CD14-positive monocyte (primary cell): ENCODE data around the gene INS. TPM values are rescaled to one million over a fixed set of nuclear protein-coding genes. Genes with fewer than 3 reads are reported as not detected.

ENCODE experiments used
- DNase-seq, 3 donors: peaks; one replicate each; pipeline ENCODE4 v3.0.0-alpha.2; 2011 to 2022
- H2AFZ ChIP-seq: 2 replicates; pipeline ENCODE4 v1.6.0; 2012; ENCODE audit warnings: mild to moderate bottlenecking, low read depth, low read length, inconsistent platforms; ENCODE audit not compliant: insufficient read depth, poor library complexity, severe bottlenecking
- H3K27ac ChIP-seq, 2 donors: 1 replicate in 1 of 2; 2 replicates in 1 of 2; pipeline ENCODE4 v1.5.1; 2012 to 2013; ENCODE audit warnings: low read length in 2 of 2, control low read depth in 1 of 2, inconsistent platforms in 1 of 2, low read depth in 1 of 2, mild to moderate bottlenecking in 1 of 2
- H3K27me3 ChIP-seq, 2 donors: one replicate each; pipeline versions ENCODE4 v1.6.0 to v1.6.1; 2011 to 2013; ENCODE audit warnings: low read length in 2 of 2; ENCODE audit not compliant: control insufficient read depth in 2 of 2, insufficient read depth in 2 of 2
- H3K36me3 ChIP-seq, 2 donors: replicated peaks in 1 of 2; 1 replicate in 1 of 2; 2 replicates in 1 of 2; pipeline versions ENCODE4 v1.5.1 to v1.6.1; 2012 to 2013; ENCODE audit warnings: low read length in 2 of 2, control low read depth in 1 of 2, inconsistent platforms in 1 of 2, mild to moderate bottlenecking in 1 of 2; ENCODE audit not compliant: insufficient read depth in 2 of 2, control insufficient read depth in 1 of 2
- H3K4me1 ChIP-seq, 2 donors: 1 replicate in 1 of 2; 2 replicates in 1 of 2; pipeline versions ENCODE4 v1.5.1 to v1.6.1; 2012 to 2013; ENCODE audit warnings: low read length in 2 of 2, control low read depth in 1 of 2, inconsistent platforms in 1 of 2, mild to moderate bottlenecking in 1 of 2, moderate library complexity in 1 of 2; ENCODE audit not compliant: insufficient read depth in 2 of 2, control insufficient read depth in 1 of 2
- H3K4me2 ChIP-seq: replicated peaks from 2 replicates; pipeline ENCODE3; 2012; ENCODE audit warnings: low read length, moderate library complexity, mild to moderate bottlenecking; ENCODE audit not compliant: poor library complexity, severe bottlenecking; ENCODE audit errors: extremely low read depth
- H3K4me3 ChIP-seq, 3 experiments: fragments of 200-600 bp in 1 of 3; sonication (generic) in 1 of 3; replicated peaks in 1 of 3; 1 replicate in 2 of 3; 2 replicates in 1 of 3; pipeline ENCODE4 v1.5.1; 2011 to 2013; ENCODE audit warnings: low read length in 3 of 3, mild to moderate bottlenecking in 3 of 3, control low read depth in 2 of 3, low read depth in 2 of 3, inconsistent platforms in 1 of 3, moderate library complexity in 1 of 3
- H3K79me2 ChIP-seq: 2 replicates; pipeline ENCODE4 v1.6.0; 2012; ENCODE audit warnings: mild to moderate bottlenecking, control low read depth, inconsistent platforms, low read length, moderate library complexity; ENCODE audit not compliant: insufficient read depth
- H3K9ac ChIP-seq: 2 replicates; pipeline ENCODE4 v1.6.0; 2017; ENCODE audit warnings: low read length, mild to moderate bottlenecking; ENCODE audit not compliant: insufficient read depth, poor library complexity, severe bottlenecking
- H3K9me3 ChIP-seq, 2 donors: replicated peaks in 1 of 2; 1 replicate in 1 of 2; 2 replicates in 1 of 2; pipeline versions ENCODE4 v1.5.1 to v1.6.1; 2012 to 2013; ENCODE audit warnings: low read length in 2 of 2, control low read depth in 1 of 2; ENCODE audit not compliant: control insufficient read depth in 1 of 2, insufficient read depth in 1 of 2
- H4K20me1 ChIP-seq: 2 replicates; pipeline ENCODE4 v1.6.0; 2012; ENCODE audit warnings: mild to moderate bottlenecking, low read length, control low read depth, moderate library complexity; ENCODE audit not compliant: insufficient read depth
- H3K27ac Mint-ChIP-seq, 7 donors: one replicate each; pipeline ENCODE4 v1.8.0; 2020; ENCODE audit warnings: mild to moderate bottlenecking in 7 of 7, mixed read lengths in 7 of 7, moderate library complexity in 6 of 7, inconsistent platforms in 2 of 7
- H3K27me3 Mint-ChIP-seq, 3 donors: one replicate each; pipeline ENCODE4 v1.8.0; 2021 to 2022; ENCODE audit warnings: low read depth in 3 of 3, mild to moderate bottlenecking in 3 of 3, mixed read lengths in 3 of 3, moderate library complexity in 3 of 3, inconsistent platforms in 1 of 3
- H3K36me3 Mint-ChIP-seq, 2 donors: one replicate each; pipeline ENCODE4 v1.8.0; 2020; ENCODE audit warnings: mixed read lengths in 2 of 2, inconsistent platforms in 1 of 2, mild to moderate bottlenecking in 1 of 2
- H3K4me1 Mint-ChIP-seq: one replicate; pipeline ENCODE4 v1.8.0; 2020; ENCODE audit warnings: mild to moderate bottlenecking, mixed read lengths
- H3K4me3 Mint-ChIP-seq, 2 donors: one replicate each; pipeline ENCODE4 v1.8.0; 2020; ENCODE audit warnings: mild to moderate bottlenecking in 2 of 2, mixed read lengths in 2 of 2, moderate library complexity in 1 of 2
- H3K9me3 Mint-ChIP-seq, 7 donors: one replicate each; pipeline ENCODE4 v1.8.0; 2020 to 2022; ENCODE audit warnings: mixed read lengths in 7 of 7, mild to moderate bottlenecking in 6 of 7, moderate library complexity in 6 of 7, inconsistent platforms in 2 of 7
- CTCF ChIP-seq: fragments of 200-600 bp; IDR thresholded peaks from one replicate; pipeline ENCODE4 v1.8.0; 2022; ENCODE audit warnings: antibody characterized with exemption, mild to moderate bottlenecking
- WGBS: methylation state at CpG from one replicate; pipeline ENCODE4 v1.1.5; 2013; ENCODE audit warnings: missing lambda C conversion rate; ENCODE audit not compliant: insufficient coverage; 5-methylcytosine and 5-hydroxymethylcytosine counted together
- intact Hi-C, 2 donors: fragments of 100-400 bp; cut with micrococcal nuclease; formaldehyde crosslinking; loops; one replicate each; pipeline versions ENCODE4 v1.15.0 to v1.15.1; 2023
- polyA plus RNA-seq, 3 donors: library from polyadenylated mRNA; depleted of rRNA in 1 of 3; unstranded in 2 of 3; stranded (reverse) in 1 of 3; fragments of 300-500 nt in 2 of 3; fragments of >200 nt in 1 of 3; fragmentation: Illumina TruSeq in 2 of 3; gene quantifications; 1 replicate in 2 of 3; 2 replicates in 1 of 3; pipeline ENCODE4 v1.2.3, GENCODE V29; 2012 to 2021

Gene INS
- polyA plus RNA-seq, 3 donors = not detected

GRCh38 chr11:2144544-2145248, 16.3 kb downstream of the INS start:
- no peak for TF ChIP-seq CTCF
- no peaks in the 10 kb centered on the region for H3K4me1 Mint-ChIP-seq
- Histone ChIP-seq H3K27ac (no peak overlapping the region), H3K9ac (no peak overlapping the region), H4K20me1 (no peaks in the 10 kb centered on the region), H3K9me3 (peaks cover 0 to 19% of the 10 kb centered on the region in 2 donors), H3K4me3 (no peak overlapping the region), H3K4me2 (no peak overlapping the region), H3K4me1 (no peaks in the 10 kb centered on the region), H3K36me3 (no peaks in the 10 kb centered on the region), H2AFZ (no peak overlapping the region), H3K79me2 (no peaks in the 10 kb centered on the region), H3K27me3 (peaks cover 35 to 93% of the 10 kb centered on the region in 2 donors)
- peak overlapping the region in 1 of 2 donors; percentile 75 for H3K4me3 Mint-ChIP-seq
- intact Hi-C loops = loop anchor here in 1 of 2 donors (5.0 kb wide), 1 partner anchor 312 kb away; the partner anchor contains the start of gene SYT8
- H3K9me3 Mint-ChIP-seq = peaks cover 0 to 14% (median 4%) of the 10 kb centered on the region in 7 donors
- peaks cover 83 to 98% (median 91%) of the 10 kb centered on the region in 3 donors for H3K27me3 Mint-ChIP-seq
- no peaks in the 10 kb centered on the region for H3K36me3 Mint-ChIP-seq
- 8% methylated on average over 13 of the region's 18 CpGs for WGBS
- no peak for DNase-seq
- H3K27ac Mint-ChIP-seq = no peak overlapping the region

GRCh38 chr11:2143799-2144543, 17.0 kb downstream of the INS start:
- no peak overlapping the region for H3K27ac Mint-ChIP-seq
- H3K4me3 ChIP-seq = no peak overlapping the region
- H3K4me1 Mint-ChIP-seq = no peaks in the 10 kb centered on the region
- no peak for DNase-seq
- no peak overlapping the region for H3K4me2 ChIP-seq
- no peaks in the 10 kb centered on the region for H3K36me3 ChIP-seq
- no peak overlapping the region for H2AFZ ChIP-seq
- WGBS = under 1% methylated on average over 67 of the region's 72 CpGs
- H3K36me3 Mint-ChIP-seq = no peaks in the 10 kb centered on the region
- no peaks in the 10 kb centered on the region for H3K79me2 ChIP-seq
- peaks cover 0 to 14% (median 4%) of the 10 kb centered on the region in 7 donors for H3K9me3 Mint-ChIP-seq
- no peak for TF ChIP-seq CTCF
- H3K4me1 ChIP-seq = no peaks in the 10 kb centered on the region
- H3K27ac ChIP-seq = no peak overlapping the region
- H4K20me1 ChIP-seq = no peaks in the 10 kb centered on the region
- intact Hi-C loops = no loop called here
- H3K27me3 Mint-ChIP-seq = peaks cover 78 to 94% (median 84%) of the 10 kb centered on the region in 3 donors
- H3K27me3 ChIP-seq = peaks cover 35 to 90% of the 10 kb centered on the region in 2 donors
- peaks cover 0 to 19% of the 10 kb centered on the region in 2 donors for H3K9me3 ChIP-seq
- no peak overlapping the region for H3K9ac ChIP-seq
- H3K4me3 Mint-ChIP-seq = peak overlapping the region in 1 of 2 donors; percentile 75
